ENCODE results near the gene TIAM2. TPM values are rescaled to one million over a fixed set of nuclear protein-coding genes. Genes with fewer than 3 reads are reported as not detected.
"Not testable (repeated sequence)": the region's sequence is repeated elsewhere in the genome, so short reads cannot be mapped to it uniquely, and the experiment has no call there.

TIAM2 gene
- total RNA-seq, 1 donor, result 8.9 TPM

DNA sequence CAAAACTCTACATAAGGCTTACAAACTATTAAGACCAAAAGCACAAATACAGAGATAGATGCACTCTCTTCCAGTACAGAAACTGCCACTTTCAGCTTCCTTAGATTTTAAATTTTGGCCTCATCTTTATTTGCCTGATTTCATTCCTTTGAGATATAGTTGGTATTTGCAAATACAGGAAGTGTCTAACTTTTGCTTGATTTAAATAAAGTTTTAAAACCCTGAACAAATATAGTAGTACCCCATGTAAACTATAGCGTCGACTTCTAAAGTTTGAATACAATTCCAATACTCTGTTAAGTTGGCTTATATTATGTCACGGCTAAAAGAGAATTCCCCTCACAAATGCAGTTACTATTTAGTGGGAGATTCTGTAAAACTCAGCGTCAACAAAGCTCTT lies 267.5 kb downstream of the TIAM2 start:
- H3K4me3 ChIP-seq (ENCODE audit: low read depth, low read length), result no peak overlapping the region
- no peak for DNase-seq (ENCODE audit: low read depth)
- TF ChIP-seq, protein P1, sequence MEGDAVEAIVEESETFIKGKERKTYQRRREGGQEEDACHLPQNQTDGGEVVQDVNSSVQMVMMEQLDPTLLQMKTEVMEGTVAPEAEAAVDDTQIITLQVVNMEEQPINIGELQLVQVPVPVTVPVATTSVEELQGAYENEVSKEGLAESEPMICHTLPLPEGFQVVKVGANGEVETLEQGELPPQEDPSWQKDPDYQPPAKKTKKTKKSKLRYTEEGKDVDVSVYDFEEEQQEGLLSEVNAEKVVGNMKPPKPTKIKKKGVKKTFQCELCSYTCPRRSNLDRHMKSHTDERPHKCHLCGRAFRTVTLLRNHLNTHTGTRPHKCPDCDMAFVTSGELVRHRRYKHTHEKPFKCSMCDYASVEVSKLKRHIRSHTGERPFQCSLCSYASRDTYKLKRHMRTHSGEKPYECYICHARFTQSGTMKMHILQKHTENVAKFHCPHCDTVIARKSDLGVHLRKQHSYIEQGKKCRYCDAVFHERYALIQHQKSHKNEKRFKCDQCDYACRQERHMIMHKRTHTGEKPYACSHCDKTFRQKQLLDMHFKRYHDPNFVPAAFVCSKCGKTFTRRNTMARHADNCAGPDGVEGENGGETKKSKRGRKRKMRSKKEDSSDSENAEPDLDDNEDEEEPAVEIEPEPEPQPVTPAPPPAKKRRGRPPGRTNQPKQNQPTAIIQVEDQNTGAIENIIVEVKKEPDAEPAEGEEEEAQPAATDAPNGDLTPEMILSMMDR (IDR thresholded peaks at IDR 0.05; ENCODE audit: insufficient read depth, low read length), result no peak

DNA sequence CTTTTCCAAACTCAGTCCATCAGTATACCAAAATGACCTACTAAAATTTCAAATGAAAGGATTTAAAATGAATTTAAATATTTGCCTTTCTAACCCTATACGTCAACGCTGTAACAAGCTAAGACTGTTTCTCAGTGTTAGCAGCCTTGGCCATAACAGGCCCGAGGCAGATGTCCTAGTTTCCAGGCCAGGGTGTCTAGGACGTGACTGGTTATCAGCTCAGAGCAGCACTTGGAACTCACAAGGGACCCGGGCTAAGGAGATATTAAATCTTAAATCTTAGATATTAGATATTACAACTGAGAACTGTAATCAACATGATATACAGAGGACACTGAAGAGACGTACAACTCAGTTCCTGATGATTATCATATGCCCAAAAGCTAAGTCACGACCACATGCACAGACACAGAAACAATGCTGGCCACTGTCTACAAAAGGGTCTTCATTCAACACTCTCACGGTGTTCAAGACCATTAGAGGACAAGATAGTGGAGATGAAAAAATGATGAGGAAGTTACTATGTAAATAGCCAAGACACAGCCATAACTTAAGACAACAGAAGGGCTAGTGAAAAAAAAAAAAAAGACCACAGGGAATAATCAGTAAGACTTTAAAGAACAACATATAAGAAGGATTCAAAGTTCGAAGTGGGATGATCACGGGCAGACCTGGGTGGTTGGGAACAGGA lies 268.4 kb downstream of the TIAM2 start, which contains the start of gene CLDN20:
CLDN20 (plus strand) TSS at position 641 of the 691 bp plus-strand sequence. CDS start 11,707 bp downstream, outside the sequence.
- TF ChIP-seq, protein P1 (IDR thresholded peaks at IDR 0.05; ENCODE audit: insufficient read depth, low read length), result no peak
- DNase-seq (ENCODE audit: low read depth), result no peak
- no peak within 1 kb of the TSS for H3K4me3 ChIP-seq (ENCODE audit: low read depth, low read length)

DNA sequence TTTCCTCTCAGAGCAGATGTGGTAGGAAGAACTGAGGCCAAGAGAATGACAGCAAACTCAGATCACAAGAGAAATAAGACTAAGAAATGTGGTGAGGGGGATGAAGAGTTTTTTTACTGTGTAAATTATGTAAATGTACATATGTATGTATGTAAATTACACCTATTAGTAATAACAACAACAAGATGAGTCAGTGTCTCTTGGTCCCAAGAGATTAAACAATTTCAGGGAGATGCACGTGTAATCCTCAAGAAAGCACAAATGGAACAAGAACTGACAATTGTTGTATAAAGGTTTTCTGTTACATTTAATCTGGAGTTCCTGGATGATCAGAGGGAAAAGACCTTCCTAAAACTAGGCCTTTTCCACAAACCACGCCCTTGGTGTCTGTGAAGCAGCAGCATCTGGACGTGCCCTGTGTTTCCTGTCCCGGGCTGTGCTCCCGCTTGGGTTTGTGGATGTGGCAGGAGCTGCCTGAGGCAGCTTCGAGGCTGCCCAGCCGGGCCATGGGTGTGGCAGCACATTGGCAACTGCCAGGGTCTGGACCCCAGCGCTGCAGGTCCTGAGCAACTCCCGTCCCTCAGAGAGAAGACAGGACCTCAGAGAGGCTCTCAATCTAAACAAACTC lies 269.7 kb downstream of the TIAM2 start:
- peak; percentile 13 for DNase-seq (ENCODE audit: low read depth)
- TF ChIP-seq, protein P1 (IDR thresholded peaks at IDR 0.05; ENCODE audit: insufficient read depth, low read length), result no peak
- no peak overlapping the region for H3K4me3 ChIP-seq (ENCODE audit: low read depth, low read length)

DNA sequence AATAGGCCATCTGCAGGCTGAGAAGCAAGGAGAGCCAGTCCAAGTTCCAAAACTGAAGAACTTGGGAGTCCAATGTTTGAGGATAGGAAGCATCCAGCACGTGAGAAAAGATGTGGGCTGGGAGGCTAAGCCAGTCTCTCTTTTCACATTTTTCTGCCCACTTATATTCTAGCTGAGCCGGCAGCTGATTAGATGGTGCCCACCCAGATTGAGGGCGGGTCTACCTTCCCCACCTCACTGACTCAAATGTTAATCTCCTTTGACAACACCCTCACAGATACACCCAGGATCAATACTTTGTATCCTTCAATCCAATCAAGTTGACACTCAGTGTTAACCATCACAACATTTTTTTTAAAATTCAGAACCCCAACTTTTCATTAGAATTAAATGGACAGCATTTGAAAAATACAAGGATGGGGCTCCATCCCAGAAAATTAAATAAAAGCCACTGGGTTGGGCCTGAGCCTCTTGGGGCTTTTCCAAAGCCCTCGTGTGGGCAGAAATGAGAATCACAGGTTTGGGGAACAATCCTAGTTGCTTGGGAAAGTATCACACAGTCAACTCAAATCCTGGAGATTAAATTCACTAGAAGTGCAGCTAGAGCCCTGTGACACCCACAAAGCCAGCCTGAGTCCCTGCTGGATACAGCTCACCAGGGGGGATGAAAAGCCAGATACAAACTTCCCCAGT lies 270.9 kb downstream of the TIAM2 start:
- TF ChIP-seq, protein P1 (IDR thresholded peaks at IDR 0.05; ENCODE audit: insufficient read depth, low read length), result no peak
- no peak overlapping the region for H3K4me3 ChIP-seq (ENCODE audit: low read depth, low read length)
- no peak for DNase-seq (ENCODE audit: low read depth)

DNA sequence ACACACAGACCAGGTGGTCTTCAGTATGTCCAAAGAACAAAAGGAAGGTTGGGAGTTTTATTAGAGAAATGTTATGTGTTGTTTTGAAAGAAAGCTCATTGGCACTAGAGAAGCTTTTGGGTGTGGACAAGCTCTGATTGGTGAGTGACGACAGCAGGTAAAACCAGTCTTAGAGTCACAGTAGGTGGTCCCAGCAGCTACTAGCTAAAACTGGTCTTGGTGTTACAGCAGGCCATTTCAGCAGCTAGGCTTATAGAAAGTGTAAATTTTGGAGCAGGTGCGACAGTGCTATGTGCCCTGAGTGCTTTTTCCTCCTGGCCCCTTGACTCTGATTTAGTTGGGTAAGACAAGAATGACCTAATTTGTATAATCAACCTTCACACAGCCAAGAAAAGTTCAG lies 272.3 kb downstream of the TIAM2 start:
- no peak for DNase-seq (ENCODE audit: low read depth)
- TF ChIP-seq, protein P1 (IDR thresholded peaks at IDR 0.05; ENCODE audit: insufficient read depth, low read length), result no peak

DNA sequence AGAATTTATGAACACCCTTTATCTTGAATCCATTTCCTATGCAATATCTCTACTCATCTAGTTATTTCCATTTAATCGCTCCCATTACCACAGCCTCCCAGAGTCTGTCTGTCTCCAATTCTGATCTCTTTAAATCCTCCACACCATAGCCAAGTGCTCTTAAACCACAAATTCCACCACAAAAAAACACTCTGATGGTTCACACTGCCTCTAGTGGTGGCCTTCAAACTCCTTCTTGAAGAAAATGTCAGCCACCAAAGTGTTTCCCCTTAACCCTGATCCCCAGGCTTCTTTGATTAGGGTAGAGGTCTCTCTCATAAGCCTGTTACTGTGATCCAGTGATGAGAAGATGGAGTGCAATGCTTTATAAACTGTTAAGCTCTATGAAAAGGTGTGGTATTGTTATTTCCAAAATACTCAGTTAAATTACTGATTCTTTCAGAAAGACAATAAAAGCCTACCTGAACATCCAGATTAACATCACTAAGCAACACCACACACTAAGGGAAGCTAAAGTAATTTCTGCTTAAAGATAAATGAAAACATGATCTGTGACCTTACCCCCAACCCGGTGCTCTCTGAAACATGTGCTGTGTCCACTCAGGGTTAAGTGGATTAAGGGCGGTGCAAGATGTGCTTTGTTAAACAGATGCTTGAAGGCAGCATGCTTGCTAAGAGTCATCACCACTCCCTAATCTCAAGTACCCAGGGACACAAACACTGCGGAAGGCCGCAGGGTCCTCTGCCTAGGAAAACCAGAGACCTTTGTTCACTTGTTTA lies 273.2 kb downstream of the TIAM2 start:
- TF ChIP-seq, protein P1 (IDR thresholded peaks at IDR 0.05; ENCODE audit: insufficient read depth, low read length), result peak; percentile 62
- peak; percentile 56 for DNase-seq (ENCODE audit: low read depth)
- not testable (repeated sequence) for H3K4me3 ChIP-seq (ENCODE audit: low read depth, low read length)

More for the DNA sequence above, 272.3 kb downstream of the TIAM2 start:
- H3K4me3 ChIP-seq (ENCODE audit: low read depth, low read length), result no peak overlapping the region
